HG03432 (cell line): ENCODE measurements around the gene OR2D3.
"Not testable (repeated sequence)": the region's sequence is repeated elsewhere in the genome, so short reads cannot be mapped to it uniquely, and the experiment has no call there.

Experiments used
- ATAC-seq: cut with Tn5 transposase; IDR thresholded peaks from one replicate; pipeline ENCODE4 v1.9.1; 2021; ENCODE audit warnings: mild to moderate bottlenecking, moderate library complexity; ENCODE audit not compliant: unreplicated experiment

OR2D3 gene, protein sequence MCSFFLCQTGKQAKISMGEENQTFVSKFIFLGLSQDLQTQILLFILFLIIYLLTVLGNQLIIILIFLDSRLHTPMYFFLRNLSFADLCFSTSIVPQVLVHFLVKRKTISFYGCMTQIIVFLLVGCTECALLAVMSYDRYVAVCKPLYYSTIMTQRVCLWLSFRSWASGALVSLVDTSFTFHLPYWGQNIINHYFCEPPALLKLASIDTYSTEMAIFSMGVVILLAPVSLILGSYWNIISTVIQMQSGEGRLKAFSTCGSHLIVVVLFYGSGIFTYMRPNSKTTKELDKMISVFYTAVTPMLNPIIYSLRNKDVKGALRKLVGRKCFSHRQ

DNA sequence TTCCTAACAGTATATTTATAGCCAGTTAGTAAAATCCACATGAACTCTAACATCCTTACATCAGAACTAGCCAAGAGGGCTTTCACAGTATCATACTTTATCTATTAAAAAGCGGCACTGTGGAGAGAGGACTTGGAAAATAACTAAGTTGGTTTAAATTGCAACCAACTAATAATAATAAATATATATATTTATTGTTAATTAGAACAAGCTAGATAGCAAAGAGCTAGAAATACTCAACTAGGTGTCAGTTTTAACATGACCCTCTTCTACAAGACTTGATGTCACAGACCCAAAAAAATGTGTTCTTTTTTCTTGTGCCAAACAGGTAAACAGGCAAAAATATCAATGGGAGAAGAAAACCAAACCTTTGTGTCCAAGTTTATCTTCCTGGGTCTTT is at the start of gene OR2D3:
OR2D3 (plus strand) TSS at position 301 of the 400 bp plus-strand sequence; CDS start at position 301, 0 bp downstream.
- no peak for ATAC-seq

DNA sequence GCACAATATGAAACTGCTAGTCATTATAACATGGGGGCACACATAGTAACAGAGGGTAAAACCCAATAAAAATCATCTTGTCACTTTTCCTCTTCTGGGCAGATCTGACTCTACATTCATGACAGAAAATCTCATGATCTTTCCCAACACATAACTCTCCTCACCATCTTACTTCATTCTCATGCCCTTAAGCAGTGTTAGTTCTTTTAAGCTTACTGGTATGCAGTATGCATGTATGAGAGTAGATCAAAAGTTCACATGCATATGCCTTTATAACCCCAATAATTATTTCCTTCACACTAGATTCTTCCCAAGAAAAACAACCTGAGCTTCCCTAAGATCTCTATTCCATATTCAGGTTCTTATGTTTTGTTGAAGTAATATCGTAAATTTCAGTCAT is 49.5 kb upstream of the OR2D3 start:
- no peak for ATAC-seq

DNA sequence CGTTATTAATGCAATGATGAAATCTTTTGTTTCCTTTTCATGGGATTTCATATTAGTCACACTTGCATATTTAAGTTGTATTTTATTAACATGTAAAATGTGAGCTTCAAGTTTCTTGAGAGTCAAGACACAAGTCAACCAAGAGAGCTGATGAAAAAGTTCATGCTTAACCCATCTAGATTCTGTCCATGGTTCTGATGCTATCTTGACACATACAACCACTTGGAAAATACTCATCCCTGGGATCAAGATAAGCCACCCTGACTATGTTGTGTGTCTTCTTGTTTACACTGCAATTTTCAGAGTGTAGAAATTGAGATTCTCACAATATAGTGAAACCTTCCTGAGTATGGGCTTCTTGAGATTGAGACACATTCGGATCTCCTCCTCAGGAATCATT is 45.0 kb upstream of the OR2D3 start:
- no peak for ATAC-seq

DNA sequence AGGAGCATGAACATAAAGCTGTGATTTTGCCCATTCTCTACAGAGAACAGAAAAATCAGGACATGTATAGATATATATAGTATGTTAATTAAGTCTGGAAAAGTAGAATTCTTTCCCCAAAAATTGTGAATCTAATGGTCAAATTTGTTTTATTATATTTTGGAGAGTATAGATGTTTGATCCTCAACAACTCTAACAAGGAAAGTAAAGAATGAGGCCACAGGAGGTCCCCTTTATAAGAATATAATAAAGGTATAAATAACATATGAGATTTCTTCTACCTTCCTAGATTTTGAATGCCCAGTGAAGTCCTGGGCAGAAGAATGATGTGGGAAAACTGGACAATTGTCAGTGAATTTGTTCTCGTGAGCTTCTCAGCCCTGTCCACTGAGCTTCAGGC is 44.5 kb upstream of the OR2D3 start, which contains the start of gene OR10A4:
OR10A4 (plus strand) TSS at position 301 of the 400 bp plus-strand sequence; CDS start at position 324, 23 bp downstream.
- no peak for ATAC-seq

DNA sequence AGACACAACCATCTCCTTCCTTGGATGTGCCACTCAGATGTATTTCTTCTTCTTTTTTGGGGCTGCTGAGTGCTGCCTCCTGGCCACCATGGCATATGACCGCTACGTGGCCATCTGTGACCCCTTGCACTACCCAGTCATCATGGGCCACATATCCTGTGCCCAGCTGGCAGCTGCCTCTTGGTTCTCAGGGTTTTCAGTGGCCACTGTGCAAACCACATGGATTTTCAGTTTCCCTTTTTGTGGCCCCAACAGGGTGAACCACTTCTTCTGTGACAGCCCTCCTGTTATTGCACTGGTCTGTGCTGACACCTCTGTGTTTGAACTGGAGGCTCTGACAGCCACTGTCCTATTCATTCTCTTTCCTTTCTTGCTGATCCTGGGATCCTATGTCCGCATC is 43.9 kb upstream of the OR2D3 start:
- ATAC-seq: no peak

DNA sequence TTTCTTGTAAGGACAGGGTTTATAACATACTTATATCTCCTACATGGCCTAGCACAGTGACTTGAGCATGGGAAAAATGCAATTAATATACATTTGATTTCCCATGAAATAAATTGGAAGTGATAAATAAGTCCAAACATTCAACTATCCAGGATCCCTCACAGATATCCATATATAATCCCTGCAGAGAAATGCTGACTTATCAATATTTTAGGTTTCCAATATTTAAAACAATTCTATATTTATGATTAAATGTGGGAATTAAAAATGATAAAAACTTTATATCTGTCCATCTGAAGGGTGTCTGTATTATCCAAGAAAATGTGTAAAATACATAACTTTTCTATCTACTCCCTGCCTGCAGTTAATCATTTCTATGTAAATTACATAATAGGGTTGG is 38.1 kb upstream of the OR2D3 start:
- ATAC-seq: no peak

DNA sequence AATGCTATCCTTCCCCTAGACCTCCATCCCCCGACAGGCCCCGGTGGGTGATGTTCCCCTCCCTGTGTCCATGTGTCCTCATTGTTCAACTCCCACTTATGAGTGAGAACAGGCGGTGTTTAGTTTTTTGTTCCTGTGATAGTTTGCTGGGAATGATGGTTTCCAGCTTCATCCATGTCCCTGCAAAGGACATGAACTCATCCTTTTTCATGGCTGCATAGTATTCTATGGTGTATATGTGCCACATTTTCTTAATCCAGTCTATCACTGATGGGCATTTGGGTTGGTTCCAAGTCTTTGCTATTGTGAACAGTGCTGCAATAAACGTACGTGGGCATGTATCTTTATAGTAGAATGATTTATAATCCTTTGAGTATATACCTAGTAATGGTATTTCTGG is 33.1 kb upstream of the OR2D3 start:
- ATAC-seq: not testable (repeated sequence)

DNA sequence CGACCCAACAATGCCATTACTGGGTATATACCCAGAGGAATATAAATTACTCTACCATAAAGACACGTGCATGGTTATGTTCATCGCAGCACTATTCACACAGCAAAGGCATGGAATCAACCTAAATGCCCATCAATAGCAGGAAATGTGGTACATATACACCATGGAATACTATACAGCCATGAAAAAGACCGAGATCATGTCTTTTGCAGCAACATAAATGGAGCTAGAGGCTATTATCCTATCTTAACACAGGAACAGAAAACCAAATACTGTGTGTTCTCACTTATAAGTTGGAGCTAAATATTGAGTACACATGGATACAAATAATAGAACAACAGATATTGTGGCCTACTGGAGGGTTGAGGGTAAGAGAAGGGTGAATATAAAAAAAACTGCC is 32.0 kb upstream of the OR2D3 start:
- no peak for ATAC-seq

DNA sequence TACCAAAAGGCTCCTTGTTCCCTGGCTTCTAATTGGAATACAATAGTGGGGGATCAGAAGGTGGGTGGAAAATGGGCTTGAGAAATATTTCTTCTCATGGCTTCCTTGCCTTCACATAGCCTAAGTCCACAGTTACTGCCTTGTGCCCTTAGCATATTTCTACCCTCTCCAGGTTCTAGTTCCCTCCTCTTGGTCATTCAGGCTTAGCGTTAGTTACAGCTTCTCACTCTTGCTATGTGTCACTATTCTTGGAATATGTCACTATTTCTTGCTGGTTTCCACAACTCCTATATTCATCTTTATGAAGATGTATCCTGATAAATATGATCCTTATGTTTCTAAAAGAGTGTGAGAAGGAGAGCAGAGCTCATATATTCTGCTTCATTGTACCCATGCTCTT is 31.0 kb upstream of the OR2D3 start:
- no peak for ATAC-seq

DNA sequence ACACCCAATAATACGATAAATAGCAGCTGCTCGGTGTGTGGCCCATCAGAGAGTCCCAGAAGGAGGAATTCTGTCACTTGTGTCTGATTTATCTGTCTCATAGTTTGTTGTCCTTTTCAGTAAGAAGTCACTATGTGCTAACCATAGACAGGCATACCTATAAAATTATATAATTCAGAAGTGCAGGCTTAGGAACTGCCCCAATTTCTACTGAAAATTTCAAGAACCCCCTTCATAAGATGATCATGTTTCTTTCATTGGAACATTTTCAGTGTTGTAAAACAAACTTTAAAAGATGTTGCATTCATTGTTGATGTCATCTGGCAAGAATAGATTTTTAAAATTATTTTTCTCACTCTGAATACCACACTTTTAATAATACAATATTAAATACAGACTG is 28.4 kb upstream of the OR2D3 start, which contains the start of gene OR2D2:
OR2D2 (minus strand) TSS at position 101 of the 400 bp plus-strand sequence; CDS start at position 101, 0 bp downstream.
- no peak for ATAC-seq

DNA sequence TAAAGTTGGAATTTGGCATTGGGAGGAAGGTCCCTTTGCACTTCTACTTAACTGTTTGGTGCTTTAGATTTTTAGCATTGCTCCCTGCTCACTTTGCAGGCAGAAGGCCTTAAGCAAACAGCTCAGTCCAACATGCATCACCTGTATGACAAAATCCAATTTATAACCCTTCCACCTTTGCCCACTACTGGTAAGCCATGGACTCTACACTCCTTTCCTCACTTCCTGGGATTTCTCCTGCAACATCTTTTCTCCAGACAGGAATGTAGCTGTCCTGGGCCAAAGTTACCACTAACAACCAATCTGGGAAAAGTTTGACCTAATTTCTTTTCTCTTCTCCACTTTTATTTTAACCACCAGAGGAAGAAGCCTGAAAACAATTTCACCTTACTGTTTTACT is 26.7 kb upstream of the OR2D3 start:
- ATAC-seq: no peak

DNA sequence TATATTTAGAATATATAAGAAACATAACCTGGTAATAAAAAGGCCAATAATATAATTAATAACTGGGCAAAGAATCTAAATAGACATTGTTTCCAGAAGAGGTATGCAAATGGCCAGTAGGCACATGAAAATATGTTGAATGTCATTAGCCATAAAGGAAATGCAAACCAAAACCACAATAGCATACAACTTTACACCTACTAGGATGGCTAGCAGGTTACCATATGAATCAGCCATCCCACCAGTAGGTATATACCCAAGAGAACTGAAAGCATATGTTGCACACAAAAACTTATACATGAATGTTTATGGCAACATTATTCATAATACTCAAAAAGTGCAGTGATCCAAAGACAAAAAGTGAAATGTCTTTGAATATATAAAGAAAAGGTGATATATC is 25.8 kb upstream of the OR2D3 start:
- ATAC-seq: peak; percentile 93

DNA sequence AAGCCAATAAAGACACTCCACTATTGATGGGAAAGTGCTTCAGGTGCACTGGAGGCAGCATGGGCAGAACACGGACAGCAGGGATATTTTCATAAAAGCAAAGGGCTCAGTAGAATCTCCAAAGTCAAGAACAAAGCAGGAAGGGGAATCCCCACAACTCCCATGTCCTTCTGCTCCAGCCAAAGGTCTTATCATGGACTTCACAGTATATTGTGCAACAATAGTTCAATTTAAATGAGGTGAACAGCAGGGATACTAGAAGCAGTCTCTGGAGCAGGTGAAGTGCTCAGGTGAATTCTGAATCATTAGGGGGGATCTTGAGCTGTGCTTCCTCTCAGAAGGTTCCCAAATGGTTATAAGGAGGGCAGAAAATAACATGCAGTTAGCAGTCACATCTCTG is 21.9 kb upstream of the OR2D3 start:
- no peak for ATAC-seq

DNA sequence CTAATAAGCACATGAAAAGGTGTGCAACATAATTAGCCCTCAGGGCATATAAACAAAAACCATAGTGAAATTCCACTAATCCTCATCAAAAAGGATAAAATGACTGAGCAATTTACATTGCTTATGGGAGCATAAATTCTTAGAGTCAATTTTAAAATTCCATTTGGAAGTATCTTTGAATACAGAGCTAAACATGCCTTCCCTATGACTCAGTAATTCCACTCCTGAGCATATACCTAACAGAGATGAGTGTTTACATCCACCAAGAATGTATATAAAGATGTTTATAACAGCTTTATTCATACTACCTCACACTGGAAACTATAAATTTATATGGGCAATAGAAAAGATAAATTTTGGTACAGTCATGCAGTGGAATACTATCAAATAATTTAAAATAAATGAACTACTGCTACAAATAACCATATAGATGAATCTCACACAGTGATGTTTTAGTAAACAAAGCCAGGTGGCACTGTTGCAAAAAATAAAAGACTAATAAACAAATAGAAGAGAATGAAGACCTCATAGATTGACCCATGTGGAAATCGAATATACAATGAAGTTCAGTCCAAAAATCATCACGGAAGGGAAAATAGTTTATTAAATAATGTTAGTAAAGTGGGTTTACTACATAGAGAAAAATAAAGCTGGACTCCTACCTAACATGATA is 20.3 kb upstream of the OR2D3 start:
- ATAC-seq: no peak

DNA sequence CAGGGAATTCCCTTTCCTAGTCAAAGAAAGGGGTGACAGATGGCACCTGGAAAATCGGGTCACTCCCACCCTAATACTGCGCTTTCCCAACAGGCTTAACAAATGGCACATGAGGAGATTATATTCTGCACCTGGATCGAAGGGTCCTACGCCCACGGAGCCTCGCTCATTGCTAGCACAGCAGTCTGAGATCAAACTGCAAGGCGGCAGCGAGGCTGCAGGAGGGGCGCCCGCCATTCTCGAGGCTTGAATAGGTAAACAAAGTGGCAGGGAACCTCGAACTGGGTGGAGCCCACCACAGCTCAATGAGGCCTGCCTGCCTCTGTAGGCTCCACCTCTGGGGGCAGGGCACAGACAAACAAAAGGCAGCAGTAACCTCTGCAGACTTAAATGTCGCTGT is 16.0 kb upstream of the OR2D3 start:
- not testable (repeated sequence) for ATAC-seq

DNA sequence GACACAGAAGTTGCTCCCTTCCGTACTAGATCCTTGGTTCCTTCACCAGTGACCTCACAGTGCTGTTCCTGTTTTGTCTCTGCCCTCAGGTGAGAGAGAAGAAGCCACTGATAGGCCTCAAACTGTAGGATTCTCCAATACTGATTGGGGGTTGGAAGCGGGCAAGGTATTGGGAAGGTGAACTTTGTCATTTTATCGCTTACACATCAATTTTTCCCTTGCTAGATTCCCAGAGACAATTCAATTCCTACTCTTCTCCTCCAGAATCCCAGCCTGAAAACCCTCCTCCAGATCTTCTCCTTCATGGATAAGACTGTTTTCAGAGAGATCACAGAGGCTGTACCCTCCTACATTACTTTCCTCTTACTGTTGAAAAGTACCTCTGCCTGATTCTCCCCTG is 9.4 kb upstream of the OR2D3 start:
- ATAC-seq: no peak

DNA sequence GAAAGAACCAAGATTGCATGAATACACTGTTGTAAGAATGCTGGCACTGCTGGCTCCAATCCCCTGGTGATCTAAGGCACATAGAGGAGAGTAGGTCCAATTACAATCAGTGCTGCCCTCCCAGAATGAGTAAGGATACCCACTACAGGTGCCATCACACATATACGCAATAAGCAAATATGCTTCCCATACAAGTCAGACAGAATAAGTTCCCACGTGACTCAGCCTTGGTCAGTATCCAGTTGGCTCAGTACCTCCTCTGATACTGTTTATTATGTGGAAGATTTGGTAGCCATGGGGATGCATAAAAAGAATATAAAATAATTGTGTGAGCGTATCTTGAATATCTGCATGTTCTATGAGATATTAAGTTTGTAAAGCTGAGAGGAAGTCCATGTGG is 8.9 kb upstream of the OR2D3 start:
- ATAC-seq: no peak

DNA sequence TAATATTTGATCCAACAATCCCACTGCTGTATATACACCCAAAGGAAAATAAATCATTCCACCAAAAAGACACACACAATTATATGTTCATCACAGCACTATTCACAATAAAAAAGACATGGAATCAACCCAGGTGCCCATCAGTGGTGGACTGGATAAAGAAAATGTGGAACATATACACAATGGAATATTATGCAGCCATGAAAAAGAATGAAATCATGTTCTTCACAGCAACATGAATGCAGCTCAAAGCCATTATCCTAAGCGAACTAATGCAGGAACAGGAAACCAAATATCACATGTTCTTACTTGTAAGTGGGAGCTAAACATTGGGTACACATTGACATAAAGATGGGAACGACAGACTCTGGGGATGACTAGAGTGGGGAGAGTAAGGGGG is 1.1 kb upstream of the OR2D3 start:
- no peak for ATAC-seq

DNA sequence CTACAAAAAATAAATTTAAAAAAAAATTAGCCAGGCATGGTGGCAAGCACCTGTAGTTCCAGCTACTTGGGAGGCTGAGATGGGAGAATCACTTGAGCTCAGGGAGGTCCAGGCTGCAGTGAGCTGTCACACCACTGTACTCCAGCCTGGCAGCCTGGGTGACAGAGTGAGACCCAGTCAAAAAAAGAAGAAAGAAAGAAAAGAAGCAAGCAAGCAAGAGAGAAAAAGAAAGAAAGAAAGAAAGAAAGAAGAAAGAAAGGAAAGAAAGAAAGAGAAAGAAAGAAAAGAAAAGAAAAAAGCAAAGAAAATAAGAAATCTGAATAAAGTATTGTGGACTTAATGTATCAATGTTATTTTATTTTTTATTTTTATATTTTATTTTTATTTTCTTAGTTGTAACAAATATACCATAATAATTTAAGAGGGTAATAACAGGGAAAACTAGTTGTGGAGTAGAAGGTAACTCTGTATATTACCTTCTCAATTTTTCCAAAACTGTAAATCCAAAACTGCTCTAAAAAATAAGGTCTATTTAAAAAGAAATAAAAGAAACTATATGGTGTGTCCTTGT is 4.3 kb downstream of the OR2D3 start:
- ATAC-seq: no peak

DNA sequence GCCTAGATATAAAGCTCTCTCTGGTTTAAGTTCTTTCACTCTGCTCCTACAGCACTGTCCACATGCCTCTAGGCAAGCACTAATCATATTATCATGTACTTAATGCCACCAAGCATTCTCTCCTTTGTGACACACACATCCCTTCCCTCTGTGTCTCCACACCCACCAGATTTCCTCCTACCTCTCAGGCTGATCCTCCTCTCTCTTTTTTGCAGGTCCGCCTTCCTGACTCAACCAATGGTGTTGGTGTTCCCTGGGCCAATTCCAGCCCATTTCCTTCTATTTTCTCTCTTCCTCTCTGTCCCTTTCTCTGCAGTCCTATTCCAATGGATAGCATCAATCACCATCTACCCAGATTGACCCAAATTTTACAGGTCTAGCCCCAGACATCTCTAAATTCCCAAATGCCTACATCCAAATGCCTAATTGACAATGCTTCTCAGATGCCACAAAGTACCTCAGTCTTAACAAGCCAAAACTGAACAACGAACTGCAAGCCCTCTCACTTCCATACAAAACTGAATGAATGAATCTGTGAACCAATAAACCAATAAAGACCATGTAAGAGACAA is 4.9 kb downstream of the OR2D3 start:
- peak; percentile 7 for ATAC-seq

DNA sequence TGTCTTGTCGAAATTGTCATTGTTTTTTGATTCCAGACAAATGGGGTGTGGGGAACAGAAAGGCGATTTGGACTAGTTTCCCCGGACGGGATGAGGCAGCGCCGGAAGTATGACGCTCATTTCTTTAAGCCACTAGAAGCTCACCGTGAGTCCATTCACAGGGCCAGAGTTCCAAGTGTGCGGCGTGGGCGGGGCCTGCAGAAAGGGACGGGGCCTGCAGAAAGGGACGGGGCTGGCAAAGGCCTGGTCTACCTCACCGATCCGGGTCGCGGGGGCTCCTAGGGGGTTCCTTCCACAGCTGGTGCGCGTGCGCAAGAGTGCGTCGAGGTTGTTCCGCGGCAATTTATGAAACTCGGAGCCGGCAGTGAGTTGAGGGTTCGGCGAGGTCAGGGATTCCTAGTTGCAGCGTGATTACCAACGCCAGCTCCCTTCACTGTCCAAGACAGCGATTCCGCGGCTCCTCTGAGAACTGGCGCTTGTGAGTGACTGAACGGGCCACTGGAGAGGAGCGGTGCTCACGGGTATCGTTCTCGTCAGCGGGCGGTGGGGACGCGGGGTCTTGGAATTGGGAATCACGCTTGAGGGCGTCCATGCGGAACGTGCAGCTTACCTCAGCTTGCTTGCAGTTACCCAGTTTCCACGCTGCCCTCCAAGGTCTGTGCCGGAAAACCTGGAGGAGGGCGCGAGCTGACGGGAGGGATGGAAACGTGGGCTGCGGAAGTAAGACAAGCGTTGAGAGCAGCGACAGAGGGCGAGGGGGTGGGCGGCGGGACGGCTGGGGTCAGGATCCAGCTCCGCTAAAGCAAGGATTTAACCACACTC is 5.6 kb downstream of the OR2D3 start, which contains the start of gene ZNF215:
ZNF215 (plus strand) TSS at position 219 of the 822 bp plus-strand sequence. CDS start 5,847 bp downstream, outside the sequence.
- peak; percentile 83 for ATAC-seq
